GM12872 (cell line): Measurements from ENCODE around the gene MGAT5B.

Experiments
- TF ChIP-seq, protein P1 (sequence below): IDR thresholded peaks from 3 replicates; pipeline ENCODE4 v1.5.1; 2011; ENCODE audit warnings: low read depth, mild to moderate bottlenecking, low read length, moderate library complexity; ENCODE audit not compliant: insufficient read depth

The MGAT5B gene

DNA sequence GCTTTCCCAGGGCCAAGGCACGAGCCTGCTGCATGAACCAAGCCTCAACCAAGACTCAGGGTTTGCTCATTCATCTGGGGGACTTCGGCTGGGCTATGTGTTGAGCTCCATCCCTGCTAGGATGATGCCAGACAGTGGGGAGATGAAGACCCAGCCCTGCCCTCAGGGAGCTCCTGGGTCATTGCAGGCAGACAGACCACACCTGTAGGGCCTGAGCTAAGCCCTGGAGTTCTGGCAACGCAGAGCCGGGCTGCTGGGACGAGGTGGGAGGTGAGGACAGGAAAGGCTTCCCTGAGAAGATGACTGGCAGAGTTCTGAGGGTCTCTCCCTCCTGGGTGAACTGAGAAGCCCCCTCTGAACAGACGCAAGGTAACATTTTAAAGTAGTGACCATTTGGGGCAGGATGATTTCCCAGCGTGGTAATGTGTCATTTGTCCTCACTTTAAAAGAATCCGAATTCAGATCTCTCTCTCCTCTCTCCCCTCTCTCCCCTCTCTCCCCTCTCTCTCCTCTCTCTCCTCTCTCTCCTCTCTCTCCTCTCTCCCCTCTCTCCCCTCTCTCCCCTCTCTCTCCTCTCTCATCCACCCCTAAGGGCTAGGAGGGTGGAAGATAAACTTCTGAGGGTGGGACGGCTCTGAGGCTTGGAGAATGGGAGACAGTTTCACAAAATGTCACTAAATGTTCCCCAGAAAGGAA is 98.4 kb downstream of the MGAT5B start:
- TF ChIP-seq, protein P1, sequence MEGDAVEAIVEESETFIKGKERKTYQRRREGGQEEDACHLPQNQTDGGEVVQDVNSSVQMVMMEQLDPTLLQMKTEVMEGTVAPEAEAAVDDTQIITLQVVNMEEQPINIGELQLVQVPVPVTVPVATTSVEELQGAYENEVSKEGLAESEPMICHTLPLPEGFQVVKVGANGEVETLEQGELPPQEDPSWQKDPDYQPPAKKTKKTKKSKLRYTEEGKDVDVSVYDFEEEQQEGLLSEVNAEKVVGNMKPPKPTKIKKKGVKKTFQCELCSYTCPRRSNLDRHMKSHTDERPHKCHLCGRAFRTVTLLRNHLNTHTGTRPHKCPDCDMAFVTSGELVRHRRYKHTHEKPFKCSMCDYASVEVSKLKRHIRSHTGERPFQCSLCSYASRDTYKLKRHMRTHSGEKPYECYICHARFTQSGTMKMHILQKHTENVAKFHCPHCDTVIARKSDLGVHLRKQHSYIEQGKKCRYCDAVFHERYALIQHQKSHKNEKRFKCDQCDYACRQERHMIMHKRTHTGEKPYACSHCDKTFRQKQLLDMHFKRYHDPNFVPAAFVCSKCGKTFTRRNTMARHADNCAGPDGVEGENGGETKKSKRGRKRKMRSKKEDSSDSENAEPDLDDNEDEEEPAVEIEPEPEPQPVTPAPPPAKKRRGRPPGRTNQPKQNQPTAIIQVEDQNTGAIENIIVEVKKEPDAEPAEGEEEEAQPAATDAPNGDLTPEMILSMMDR: no peak

DNA sequence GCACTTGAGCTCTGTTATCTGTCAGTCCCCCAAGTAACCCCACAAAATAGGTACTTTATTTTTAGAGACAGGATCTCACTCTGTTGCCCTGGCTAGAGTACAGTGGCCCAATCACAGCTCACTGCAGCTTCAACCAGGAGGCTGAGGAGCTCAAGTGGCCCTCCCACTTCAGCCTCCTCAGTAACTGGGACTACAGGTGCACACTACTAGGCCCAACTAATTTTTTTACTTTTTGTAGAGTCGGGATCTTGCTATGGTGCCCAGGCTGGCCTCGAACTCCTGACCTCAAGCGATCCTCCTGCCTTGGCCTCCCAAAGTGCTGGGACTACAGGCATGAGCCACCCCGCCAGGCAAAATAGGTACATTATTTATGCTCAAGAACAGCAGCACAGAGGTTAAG is 99.6 kb downstream of the MGAT5B start:
- TF ChIP-seq, protein P1: no peak

GRCh38 chr17:76968707-76969597 is 100.7 kb downstream of the MGAT5B start:
- TF ChIP-seq, protein P1: no peak

- TF ChIP-seq, protein P1: no peak
These were observed 101.5 kb downstream of the MGAT5B start for GRCh38 chr17:76969598-76970172.

DNA sequence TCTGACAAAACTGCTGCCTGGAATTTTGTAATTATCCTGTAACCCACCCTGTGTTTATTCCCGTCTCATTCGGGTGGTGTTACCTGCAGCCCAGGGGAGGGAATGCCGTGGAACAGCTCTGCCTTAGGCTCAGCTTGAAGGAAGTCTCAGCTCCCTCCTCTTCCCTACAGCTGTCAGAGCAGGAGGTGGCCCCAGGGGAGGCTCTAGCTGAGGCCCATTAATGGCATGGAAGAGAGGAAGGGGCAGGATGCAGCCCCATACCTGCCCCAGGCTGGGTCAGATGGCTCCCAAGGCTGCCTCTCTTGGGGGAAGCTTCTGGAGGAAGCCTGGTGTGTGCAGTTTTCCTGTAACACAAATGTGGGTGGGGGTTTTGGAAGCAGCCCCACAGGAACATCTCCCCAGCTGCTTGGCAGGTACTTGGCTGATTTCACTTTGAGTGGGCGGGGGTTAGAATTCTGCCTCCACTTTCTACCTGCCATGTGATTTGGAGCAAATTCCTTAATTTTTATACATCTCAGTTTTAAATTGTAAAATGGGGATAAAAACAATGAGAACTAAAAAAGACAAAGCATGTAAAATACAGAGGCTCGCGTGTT is 103.9 kb downstream of the MGAT5B start:
- TF ChIP-seq, protein P1: no peak

DNA sequence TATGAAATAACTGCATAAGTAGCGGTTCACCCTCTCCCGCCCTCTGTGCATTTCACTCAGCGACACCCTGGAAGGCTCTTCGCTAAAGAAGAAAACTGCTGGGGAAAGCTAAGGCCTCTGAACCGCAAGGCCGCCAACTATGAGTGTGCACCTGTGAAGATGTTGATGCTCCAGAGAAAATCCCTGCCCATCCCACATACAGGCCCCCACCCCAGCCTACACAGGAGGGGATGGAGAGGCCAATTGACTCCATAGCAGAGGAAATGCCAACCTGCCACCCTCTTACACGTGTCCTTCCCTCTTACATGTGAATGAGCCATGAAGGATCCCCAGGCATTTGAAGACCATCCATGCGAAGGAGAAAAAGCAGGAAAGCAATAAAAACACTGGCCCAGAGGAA is 104.8 kb downstream of the MGAT5B start:
- TF ChIP-seq, protein P1: no peak

- TF ChIP-seq, protein P1: no peak
These were observed 106.5 kb downstream of the MGAT5B start for GRCh38 chr17:76974721-76975120.
